ENCODE results near the gene CPAMD8. TPM values are rescaled to one million over a fixed set of nuclear protein-coding genes. Genes with fewer than 3 reads are reported as not detected.
"Not testable (repeated sequence)": the region's sequence is repeated elsewhere in the genome, so short reads cannot be mapped to it uniquely, and the experiment has no call there.

Gene CPAMD8
- total RNA-seq, 1 donor: 0.18 TPM

- no peak for DNase-seq (ENCODE audit: low read depth)
- H3K4me3 ChIP-seq (ENCODE audit: low read depth, low read length): no peak overlapping the region
- TF ChIP-seq, protein P1, sequence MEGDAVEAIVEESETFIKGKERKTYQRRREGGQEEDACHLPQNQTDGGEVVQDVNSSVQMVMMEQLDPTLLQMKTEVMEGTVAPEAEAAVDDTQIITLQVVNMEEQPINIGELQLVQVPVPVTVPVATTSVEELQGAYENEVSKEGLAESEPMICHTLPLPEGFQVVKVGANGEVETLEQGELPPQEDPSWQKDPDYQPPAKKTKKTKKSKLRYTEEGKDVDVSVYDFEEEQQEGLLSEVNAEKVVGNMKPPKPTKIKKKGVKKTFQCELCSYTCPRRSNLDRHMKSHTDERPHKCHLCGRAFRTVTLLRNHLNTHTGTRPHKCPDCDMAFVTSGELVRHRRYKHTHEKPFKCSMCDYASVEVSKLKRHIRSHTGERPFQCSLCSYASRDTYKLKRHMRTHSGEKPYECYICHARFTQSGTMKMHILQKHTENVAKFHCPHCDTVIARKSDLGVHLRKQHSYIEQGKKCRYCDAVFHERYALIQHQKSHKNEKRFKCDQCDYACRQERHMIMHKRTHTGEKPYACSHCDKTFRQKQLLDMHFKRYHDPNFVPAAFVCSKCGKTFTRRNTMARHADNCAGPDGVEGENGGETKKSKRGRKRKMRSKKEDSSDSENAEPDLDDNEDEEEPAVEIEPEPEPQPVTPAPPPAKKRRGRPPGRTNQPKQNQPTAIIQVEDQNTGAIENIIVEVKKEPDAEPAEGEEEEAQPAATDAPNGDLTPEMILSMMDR (IDR thresholded peaks at IDR 0.05; ENCODE audit: insufficient read depth, low read length): no peak
Measured at GRCh38 chr19:17006579-17006978, 20.0 kb downstream of the CPAMD8 start.

- H3K4me3 ChIP-seq (ENCODE audit: low read depth, low read length): no peak overlapping the region
- TF ChIP-seq, protein P1 (IDR thresholded peaks at IDR 0.05; ENCODE audit: insufficient read depth, low read length): no peak
- no peak for DNase-seq (ENCODE audit: low read depth)
Measured at GRCh38 chr19:17005000-17005399, 21.6 kb downstream of the CPAMD8 start.

DNA sequence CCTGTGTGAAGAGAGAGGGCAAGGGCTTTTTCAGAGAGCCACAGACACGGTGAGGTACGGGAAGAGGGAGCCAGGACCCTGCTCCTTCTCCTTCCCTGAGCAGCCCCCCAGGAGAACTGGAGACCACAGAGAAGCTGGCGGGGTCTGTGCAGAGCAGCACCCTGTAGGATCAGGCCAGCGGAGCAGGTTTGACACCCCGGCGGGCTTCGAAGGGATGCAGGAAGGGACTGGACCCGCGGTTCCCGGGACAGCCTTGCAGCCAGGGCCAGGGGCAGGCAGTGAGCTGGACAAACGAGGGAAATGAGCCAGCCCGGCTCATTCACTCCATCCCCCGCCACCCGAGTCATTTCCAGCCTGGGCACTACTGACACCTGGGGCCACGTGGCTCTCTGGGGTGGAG is 22.2 kb downstream of the CPAMD8 start:
- TF ChIP-seq, protein P1 (IDR thresholded peaks at IDR 0.05; ENCODE audit: insufficient read depth, low read length): no peak
- DNase-seq (ENCODE audit: low read depth): no peak
- no peak overlapping the region for H3K4me3 ChIP-seq (ENCODE audit: low read depth, low read length)

DNA sequence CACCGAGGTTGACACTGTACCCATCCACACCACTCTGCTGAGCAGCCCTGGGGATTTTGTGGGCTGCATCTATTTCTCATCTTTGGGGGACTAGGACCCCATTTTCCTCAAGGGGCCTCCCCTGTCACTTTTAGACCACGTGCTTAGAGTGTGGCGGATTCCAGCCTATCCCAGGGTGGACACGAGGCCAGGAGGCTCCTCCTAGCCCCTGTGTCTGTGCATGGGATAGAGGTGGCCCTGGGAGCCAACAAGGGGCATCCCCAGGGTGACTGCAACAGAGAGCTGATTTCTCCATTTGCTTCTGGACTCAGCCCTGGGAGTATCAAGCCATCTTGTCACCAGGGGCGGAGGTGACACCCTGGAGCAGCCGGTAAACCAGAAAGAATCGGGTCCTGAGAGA is 24.2 kb downstream of the CPAMD8 start:
- TF ChIP-seq, protein P1 (IDR thresholded peaks at IDR 0.05; ENCODE audit: insufficient read depth, low read length): no peak
- no peak overlapping the region for H3K4me3 ChIP-seq (ENCODE audit: low read depth, low read length)
- DNase-seq (ENCODE audit: low read depth): no peak

DNA sequence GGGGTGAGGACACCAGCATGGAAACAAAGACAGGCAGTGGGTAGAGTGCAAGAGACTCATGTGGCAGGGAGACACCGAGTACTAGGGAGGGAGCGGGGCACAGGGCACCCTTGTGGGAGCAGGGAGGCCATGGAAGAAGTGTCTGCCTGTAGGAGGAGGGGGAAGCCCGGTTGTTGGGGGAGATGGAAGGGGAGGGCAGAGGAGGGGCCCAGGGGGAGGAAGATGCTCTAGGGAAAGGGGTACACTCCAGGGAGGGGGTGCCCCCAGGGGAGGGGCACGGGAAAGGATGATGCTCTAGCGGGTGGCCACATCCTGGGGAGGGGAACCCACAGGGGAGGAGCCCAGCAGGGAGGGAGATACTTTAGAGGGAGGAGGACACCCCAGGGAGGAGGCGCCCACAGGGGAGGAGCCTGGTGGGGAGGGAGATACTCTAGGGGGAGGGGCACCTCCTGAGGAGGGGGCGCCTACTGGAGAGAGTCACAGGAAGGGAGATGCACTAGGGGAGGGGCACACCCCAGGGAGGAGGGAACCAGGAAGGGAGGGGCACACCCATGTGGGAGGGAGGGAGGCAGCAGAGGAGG is 24.9 kb downstream of the CPAMD8 start:
- DNase-seq (ENCODE audit: low read depth): no peak
- H3K4me3 ChIP-seq (ENCODE audit: low read depth, low read length): no peak overlapping the region
- TF ChIP-seq, protein P1 (IDR thresholded peaks at IDR 0.05; ENCODE audit: insufficient read depth, low read length): no peak

- H3K4me3 ChIP-seq (ENCODE audit: low read depth, low read length): no peak overlapping the region
- no peak for DNase-seq (ENCODE audit: low read depth)
- TF ChIP-seq, protein P1 (IDR thresholded peaks at IDR 0.05; ENCODE audit: insufficient read depth, low read length): no peak
Measured at GRCh38 chr19:16998635-16999194, 27.9 kb downstream of the CPAMD8 start.

GRCh38 chr19:16996838-16997490 is 29.6 kb downstream of the CPAMD8 start:
- not testable (repeated sequence) for DNase-seq (ENCODE audit: low read depth); H3K4me3 ChIP-seq (ENCODE audit: low read depth, low read length)
